Activated CD8-positive, alpha-beta memory T cell treated with anti-CD3 and anti-CD28 coated beads for 4 hours (primary cell): ENCODE results near the gene CPT1A.

Source experiments
- DNase-seq, 2 donors: peaks; one replicate each; pipeline ENCODE4 v3.0.0-alpha.2; 2020; ENCODE audit warnings: low read depth in 2 of 2

CPT1A gene

GRCh38 chr11:68710409-68710808 lies 131.3 kb downstream of the CPT1A start:
- no peak for DNase-seq

- no peak for DNase-seq
These were observed 132.7 kb downstream of the CPT1A start for GRCh38 chr11:68709062-68709461.

GRCh38 chr11:68707527-68707926 lies 134.2 kb downstream of the CPT1A start:
- no peak for DNase-seq

GRCh38 chr11:68704887-68705286 lies 136.8 kb downstream of the CPT1A start:
- DNase-seq, result no peak
